OCI-LY3 (cell line): Measurements from ENCODE around the gene CCS.

Experiments
- H2AFZ ChIP-seq: fragments of 200-600, 300-600 bp; shearing (Covaris generic); 2 replicates; pipeline ENCODE4 v1.6.0; 2014; ENCODE audit warnings: antibody characterized with exemption, low read depth, low read length
- H3K27ac ChIP-seq: fragments of 200-600, 300-600 bp; sonication (generic); 2 replicates; pipeline ENCODE4 v1.5.1; 2014; ENCODE audit warnings: mild to moderate bottlenecking, low read length, moderate library complexity, mixed read lengths
- H3K27me3 ChIP-seq: fragments of 200-600, 300-600 bp; sonication (generic); 2 replicates; pipeline ENCODE4 v1.6.1; 2014; ENCODE audit warnings: low read depth, low read length, mixed read lengths
- H3K36me3 ChIP-seq: fragments of 200-600, 300-600 bp; sonication (generic); replicated peaks from 2 replicates; pipeline ENCODE3; 2014; ENCODE audit warnings: low read depth, low read length, mixed read lengths
- H3K4me1 ChIP-seq: fragments of 300-600, 200-600 bp; sonication (generic); 2 replicates; pipeline ENCODE4 v1.6.1; 2014; ENCODE audit warnings: low read length, mixed read lengths
- H3K4me2 ChIP-seq: fragments of 200-600, 300-600 bp; sonication (generic); 2 replicates; pipeline ENCODE4 v1.6.1; 2014; ENCODE audit warnings: low read length, mixed read lengths
- H3K4me3 ChIP-seq: fragments of 300-600, 200-600 bp; sonication (generic); 2 replicates; pipeline ENCODE4 v1.5.1; 2014; ENCODE audit warnings: antibody characterized with exemption, mild to moderate bottlenecking, low read length, moderate library complexity
- H3K79me2 ChIP-seq: fragments of 300-600, 200-600 bp; shearing (Covaris generic); 2 replicates; pipeline ENCODE4 v1.6.1; 2014; ENCODE audit warnings: mild to moderate bottlenecking, low read length, mixed read lengths
- H3K9ac ChIP-seq: fragments of 300-600, 200-600 bp; shearing (Covaris generic); 2 replicates; pipeline ENCODE4 v1.6.0; 2014; ENCODE audit warnings: mild to moderate bottlenecking, low read length, moderate library complexity
- H3K9me3 ChIP-seq: fragments of 200-600, 300-600 bp; shearing (Covaris generic); 2 replicates; pipeline ENCODE4 v1.6.1; 2014; ENCODE audit warnings: low read length, mixed read lengths; ENCODE audit not compliant: insufficient read depth
- H4K20me1 ChIP-seq: fragments of 200-600, 300-600 bp; sonication (generic); 2 replicates; pipeline ENCODE4 v1.6.1; 2016; ENCODE audit warnings: low read length, mixed read lengths; ENCODE audit not compliant: insufficient read depth
- EZH2phosphoT487 ChIP-seq: fragments of 200-600 bp; shearing (Covaris generic); IDR thresholded peaks from 2 replicates; pipeline ENCODE4 v1.6.1; 2018; ENCODE audit warnings: antibody characterized with exemption, mixed run types, low read depth
- TF ChIP-seq, protein P1 (sequence below): fragments of 200-600, 300-600 bp; sonication (generic); IDR thresholded peaks from 2 replicates; pipeline ENCODE4 v1.5.1; 2014; ENCODE audit warnings: antibody characterized with exemption, low read length, low read depth

Gene CCS

DNA sequence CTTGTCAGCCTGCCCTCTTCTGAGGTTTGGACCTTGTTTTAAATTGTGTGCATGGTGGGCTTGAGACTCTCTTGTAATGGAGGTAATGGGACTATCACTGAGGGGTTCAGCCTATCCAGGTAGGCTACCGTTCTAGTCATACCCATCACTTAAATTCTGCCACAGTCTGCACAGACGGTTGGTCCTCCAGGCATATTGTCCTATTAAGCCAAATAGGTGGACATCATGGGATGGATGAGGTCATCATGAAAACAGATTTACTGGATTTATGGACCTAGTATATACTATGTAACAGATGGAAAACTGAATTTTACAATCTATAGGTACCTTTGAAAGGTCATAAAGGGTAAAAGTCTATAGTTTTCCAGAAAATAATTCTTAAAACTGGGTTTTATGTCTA lies 36.4 kb downstream of the CCS start:
- Histone ChIP-seq H3K36me3 (peaks cover 85% of the 10 kb centered on the region), H3K4me1 (no peaks in the 10 kb centered on the region), H3K4me2 (no peak overlapping the region), H3K9ac (no peak overlapping the region), H3K9me3 (no peaks in the 10 kb centered on the region), H3K4me3 (no peak overlapping the region), H3K79me2 (peaks cover 100% of the 10 kb centered on the region), H3K27me3 (no peaks in the 10 kb centered on the region), H4K20me1 (peaks cover 65% of the 10 kb centered on the region), H2AFZ (no peak overlapping the region), H3K27ac (no peak overlapping the region)
- no peak for TF ChIP-seq EZH2phosphoT487
- TF ChIP-seq, protein P1, sequence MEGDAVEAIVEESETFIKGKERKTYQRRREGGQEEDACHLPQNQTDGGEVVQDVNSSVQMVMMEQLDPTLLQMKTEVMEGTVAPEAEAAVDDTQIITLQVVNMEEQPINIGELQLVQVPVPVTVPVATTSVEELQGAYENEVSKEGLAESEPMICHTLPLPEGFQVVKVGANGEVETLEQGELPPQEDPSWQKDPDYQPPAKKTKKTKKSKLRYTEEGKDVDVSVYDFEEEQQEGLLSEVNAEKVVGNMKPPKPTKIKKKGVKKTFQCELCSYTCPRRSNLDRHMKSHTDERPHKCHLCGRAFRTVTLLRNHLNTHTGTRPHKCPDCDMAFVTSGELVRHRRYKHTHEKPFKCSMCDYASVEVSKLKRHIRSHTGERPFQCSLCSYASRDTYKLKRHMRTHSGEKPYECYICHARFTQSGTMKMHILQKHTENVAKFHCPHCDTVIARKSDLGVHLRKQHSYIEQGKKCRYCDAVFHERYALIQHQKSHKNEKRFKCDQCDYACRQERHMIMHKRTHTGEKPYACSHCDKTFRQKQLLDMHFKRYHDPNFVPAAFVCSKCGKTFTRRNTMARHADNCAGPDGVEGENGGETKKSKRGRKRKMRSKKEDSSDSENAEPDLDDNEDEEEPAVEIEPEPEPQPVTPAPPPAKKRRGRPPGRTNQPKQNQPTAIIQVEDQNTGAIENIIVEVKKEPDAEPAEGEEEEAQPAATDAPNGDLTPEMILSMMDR: no peak

DNA sequence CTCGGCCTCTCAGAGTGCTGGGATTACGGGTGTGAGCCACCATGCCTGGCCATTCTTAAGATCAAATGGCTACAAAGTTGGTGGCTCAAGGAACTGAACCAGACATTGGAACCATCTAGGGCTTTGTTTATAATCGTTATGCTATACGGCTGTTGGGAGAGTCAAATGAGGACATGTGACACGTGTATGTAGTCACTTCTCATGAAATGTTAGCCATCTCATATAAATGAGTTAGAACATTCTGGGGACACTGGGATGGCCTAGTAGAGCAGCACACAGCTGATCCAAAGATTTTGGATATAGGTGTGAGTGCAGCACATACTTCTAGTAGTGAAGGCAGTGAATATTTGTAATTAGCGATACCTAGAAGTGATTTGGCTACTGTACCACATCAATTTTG lies 38.9 kb downstream of the CCS start:
- Histone ChIP-seq H3K9me3 (no peaks in the 10 kb centered on the region), H3K4me1 (no peaks in the 10 kb centered on the region), H4K20me1 (peaks cover 46% of the 10 kb centered on the region), H3K4me2 (no peak overlapping the region), H3K27ac (no peak overlapping the region), H3K36me3 (peaks cover 68% of the 10 kb centered on the region), H3K4me3 (no peak overlapping the region), H3K79me2 (peaks cover 100% of the 10 kb centered on the region), H3K9ac (no peak overlapping the region), H3K27me3 (no peaks in the 10 kb centered on the region), H2AFZ (no peak overlapping the region)
- TF ChIP-seq, protein P1: no peak
- no peak for TF ChIP-seq EZH2phosphoT487

DNA sequence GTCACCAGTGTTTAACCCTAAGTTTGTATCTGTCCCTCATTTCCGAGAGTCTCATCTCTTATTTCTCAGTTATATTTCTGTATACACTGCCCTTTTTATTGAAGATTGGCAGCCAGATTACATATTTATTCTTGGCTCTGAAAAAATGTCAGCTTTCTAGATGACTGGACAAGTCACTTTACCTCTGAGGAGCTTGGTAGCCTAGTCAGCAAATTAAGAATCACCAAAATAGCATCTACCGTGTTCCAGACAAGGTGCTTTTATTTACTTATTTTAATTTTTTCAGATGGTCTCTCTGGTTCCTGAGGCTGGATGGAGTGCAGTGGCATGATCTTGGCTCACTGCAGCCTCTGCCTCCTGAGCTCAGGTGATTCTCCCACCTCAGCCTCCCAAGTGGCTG lies 40.0 kb downstream of the CCS start:
- TF ChIP-seq, protein P1: no peak
- TF ChIP-seq EZH2phosphoT487: no peak
- Histone ChIP-seq H3K4me1 (peaks cover 7% of the 10 kb centered on the region), H3K9ac (no peak overlapping the region), H3K4me2 (no peak overlapping the region), H2AFZ (no peak overlapping the region), H3K4me3 (no peak overlapping the region), H3K27ac (no peak overlapping the region), H3K9me3 (no peaks in the 10 kb centered on the region), H3K27me3 (no peaks in the 10 kb centered on the region), H3K36me3 (peaks cover 58% of the 10 kb centered on the region), H3K79me2 (peaks cover 100% of the 10 kb centered on the region), H4K20me1 (peaks cover 35% of the 10 kb centered on the region)

DNA sequence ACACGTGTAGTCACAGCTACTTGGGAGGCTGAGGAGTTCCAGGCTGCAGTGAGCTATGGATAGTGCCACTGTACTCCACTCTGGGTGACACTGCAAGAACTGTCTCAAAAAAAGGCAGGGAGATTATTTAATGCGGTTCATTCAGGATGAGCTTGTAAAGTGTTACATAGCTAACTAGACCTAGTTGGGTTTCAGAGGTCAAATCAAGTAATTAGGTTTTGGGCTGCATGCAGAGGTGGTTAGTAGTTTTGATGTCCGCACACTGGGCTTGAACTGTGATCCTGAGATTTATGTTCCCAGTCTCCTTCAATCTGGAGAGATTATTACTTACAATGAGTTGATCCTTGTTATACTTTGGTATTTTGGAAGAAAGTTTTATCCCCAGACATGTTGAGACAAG lies 43.4 kb downstream of the CCS start:
- Histone ChIP-seq H4K20me1 (peaks cover 35% of the 10 kb centered on the region), H3K36me3 (peaks cover 55% of the 10 kb centered on the region), H3K9me3 (no peaks in the 10 kb centered on the region), H3K4me3 (no peak overlapping the region), H3K79me2 (peaks cover 97% of the 10 kb centered on the region), H3K27ac (0 out of 2 replicates have a peak overlapping the region, but pooled peaks have one; percentile 6), H2AFZ (no peak overlapping the region), H3K4me2 (no peak overlapping the region), H3K9ac (no peak overlapping the region), H3K27me3 (no peaks in the 10 kb centered on the region), H3K4me1 (peaks cover 30% of the 10 kb centered on the region)
- TF ChIP-seq, protein P1: no peak
- no peak for TF ChIP-seq EZH2phosphoT487
